Ovary (tissue), 3 donors: Measurements from ENCODE around the gene FOCAD.

Experiments
- CTCF ChIP-seq, 3 donors: fragments of 450-650 bp in 2 of 3; fragments of 200-600 bp in 1 of 3; IDR thresholded peaks; one replicate each; pipeline versions ENCODE4 v1.5.1 to v1.8.0; 2016 to 2022; ENCODE audit warnings: antibody characterized with exemption in 3 of 3, mild to moderate bottlenecking in 1 of 3
- EP300 ChIP-seq: sonication (generic); formaldehyde crosslinking; IDR thresholded peaks from one replicate; pipeline ENCODE4 v1.6.1; 2017; ENCODE audit warnings: antibody characterized with exemption
- POLR2A ChIP-seq: fragments of 450-650 bp; IDR thresholded peaks from one replicate; pipeline ENCODE4 v1.6.1; 2017; ENCODE audit warnings: antibody characterized with exemption, mild to moderate bottlenecking, moderate library complexity
- donor health status: DM: no; HTN: no; CAD: no.

GRCh38 chr9:20978249-20978648 is 294.2 kb downstream of the FOCAD start:
- TF ChIP-seq EP300, result no peak
- TF ChIP-seq CTCF (IDR thresholded peaks at IDR 0.05), result no peak
- TF ChIP-seq POLR2A, result no peak
